Endometrial microvascular endothelial cells (primary cell): ENCODE measurements around the gene TLR3. TPM values are rescaled to one million over a fixed set of nuclear protein-coding genes. Genes with fewer than 3 reads are reported as not detected.

ENCODE experiments used
- in situ Hi-C: cut with HindIII; loops from 2 replicates; pipeline ENCODE4 v1.10.0; 2017; ENCODE audit warnings: low sequenced_read_pairs, low pct_unique_long_range_greater_than_20kb; ENCODE audit errors: inconsistent ontology term
- total RNA-seq: library from RNA; depleted of rRNA; stranded (reverse); fragments of >200 nt; gene quantifications from one replicate; pipeline ENCODE4 v1.2.3, GENCODE V29; 2015; ENCODE audit errors: inconsistent ontology term

Gene TLR3
- total RNA-seq, 1 donor from 2014 or later = 10.7 TPM

GRCh38 chr4:186092296-186092695 lies 23.3 kb downstream of the TLR3 start:
- in situ Hi-C loops = no loop called here

DNA sequence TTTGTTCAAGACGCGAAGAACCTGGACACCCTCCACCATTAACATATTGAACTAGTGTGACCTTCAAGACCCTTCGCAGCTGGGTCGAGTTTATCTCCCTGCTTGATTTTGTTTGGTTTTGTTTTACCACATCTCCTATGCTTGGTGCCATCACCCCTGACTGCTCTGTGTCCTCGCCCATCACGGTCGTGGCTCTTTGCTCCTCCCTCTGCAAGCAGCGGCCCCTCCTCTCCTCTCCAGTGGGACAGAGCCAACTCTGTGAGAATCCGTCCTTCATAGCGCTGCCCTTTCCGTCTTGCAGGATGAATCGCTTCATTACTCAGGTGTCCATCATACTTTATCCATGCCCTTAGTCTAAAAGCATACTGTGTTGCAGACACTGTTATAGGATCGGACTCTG lies 26.4 kb downstream of the TLR3 start:
- in situ Hi-C loops = no loop called here

GRCh38 chr4:186096681-186097165 lies 27.8 kb downstream of the TLR3 start:
- in situ Hi-C loops = no loop called here

DNA sequence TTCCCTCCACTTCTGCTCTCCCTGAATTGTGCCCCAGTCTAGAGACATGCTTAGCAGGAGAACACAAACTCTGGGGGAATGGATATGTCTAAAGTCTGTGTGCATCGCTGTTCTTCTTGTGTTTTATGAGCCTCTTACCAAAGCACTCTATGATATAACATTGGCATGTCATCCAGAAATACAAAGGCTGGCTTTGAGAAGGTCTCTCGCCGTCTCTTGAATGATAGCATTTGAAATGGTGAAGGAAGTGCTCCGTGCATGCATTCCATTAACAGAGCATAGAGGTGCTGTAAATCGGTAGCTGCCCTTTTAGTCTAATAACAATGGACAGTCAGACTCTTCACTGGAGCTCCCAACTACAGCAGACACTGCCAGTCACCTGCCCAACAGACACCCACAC lies 28.4 kb downstream of the TLR3 start:
- in situ Hi-C loops = no loop called here

DNA sequence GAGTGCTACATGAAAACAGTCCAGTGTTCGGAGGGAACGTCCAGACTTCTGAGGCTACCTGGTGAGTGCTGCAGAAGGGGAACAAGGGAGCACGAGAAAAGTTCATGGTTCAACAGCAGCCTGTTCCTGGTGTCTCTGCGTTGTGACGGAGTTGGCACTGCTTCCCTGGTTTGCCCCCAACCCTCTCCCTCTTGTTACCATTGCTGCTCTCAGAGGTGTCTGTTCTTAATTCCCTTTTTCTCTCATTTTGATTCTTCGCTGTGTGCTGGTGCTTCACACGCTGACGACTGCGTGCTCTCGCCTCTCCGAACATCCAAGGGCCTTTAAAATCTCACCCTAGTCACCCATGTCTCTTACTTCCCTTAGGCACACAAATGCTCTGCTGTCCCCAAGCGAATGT lies 34.0 kb downstream of the TLR3 start:
- in situ Hi-C loops = no loop called here

- in situ Hi-C loops = no loop called here
Observed at GRCh38 chr4:186104114-186104889, 35.3 kb downstream of the TLR3 start, which contains the start of gene FAM149A. Gene FAM149A, plus strand, starts transcription at chr4:186104704.

DNA sequence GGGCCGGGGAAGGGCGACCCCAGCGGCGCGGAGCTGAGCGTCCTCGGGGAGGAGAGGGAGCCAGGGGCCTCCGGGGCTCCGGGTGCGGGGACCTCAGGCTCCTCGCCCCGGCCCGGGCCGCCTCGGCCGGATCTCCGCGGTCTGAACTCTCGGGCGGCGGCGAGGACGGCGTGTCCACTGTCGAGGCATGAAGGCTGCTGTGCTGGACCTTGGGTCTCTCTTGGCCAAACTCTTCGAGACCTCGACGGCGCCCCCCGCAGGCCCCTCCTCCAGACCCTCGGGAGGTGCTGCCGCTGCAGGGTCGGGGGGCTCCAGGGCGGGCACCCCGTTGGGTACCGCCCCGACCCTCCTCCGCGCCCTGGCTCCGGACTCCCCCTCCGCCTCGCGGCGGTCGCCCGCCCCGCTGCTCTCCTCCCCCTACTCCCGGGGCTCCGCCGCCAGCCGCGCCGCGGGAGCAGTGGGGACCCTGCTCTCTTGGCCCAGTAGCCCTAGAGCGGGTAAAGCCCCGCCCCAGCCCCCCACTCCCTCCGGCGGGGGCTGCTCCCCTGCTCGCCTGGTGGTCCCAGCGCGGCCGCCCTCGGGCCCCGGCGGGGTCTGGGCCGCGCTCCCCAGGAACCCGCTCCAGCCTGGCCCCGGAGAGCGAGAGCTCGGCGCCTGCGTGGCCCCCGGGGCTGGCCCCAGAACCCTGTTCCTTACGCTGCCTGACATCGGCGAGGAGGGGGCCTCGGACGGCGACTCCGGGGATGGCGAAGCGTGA lies 36.1 kb downstream of the TLR3 start:
- in situ Hi-C loops = no loop called here

- in situ Hi-C loops = no loop called here
Observed at GRCh38 chr4:186105647-186106321, 36.8 kb downstream of the TLR3 start.

- in situ Hi-C loops = no loop called here
Observed at GRCh38 chr4:186107947-186108346, 39.0 kb downstream of the TLR3 start.

GRCh38 chr4:186108391-186108790 lies 39.4 kb downstream of the TLR3 start:
- in situ Hi-C loops = no loop called here

- in situ Hi-C loops = no loop called here
Observed at GRCh38 chr4:186109245-186109644, 40.3 kb downstream of the TLR3 start.

- in situ Hi-C loops = no loop called here
Observed at GRCh38 chr4:186116697-186117096, 47.7 kb downstream of the TLR3 start.

- in situ Hi-C loops = no loop called here
Observed at GRCh38 chr4:186118582-186118981, 49.6 kb downstream of the TLR3 start.

DNA sequence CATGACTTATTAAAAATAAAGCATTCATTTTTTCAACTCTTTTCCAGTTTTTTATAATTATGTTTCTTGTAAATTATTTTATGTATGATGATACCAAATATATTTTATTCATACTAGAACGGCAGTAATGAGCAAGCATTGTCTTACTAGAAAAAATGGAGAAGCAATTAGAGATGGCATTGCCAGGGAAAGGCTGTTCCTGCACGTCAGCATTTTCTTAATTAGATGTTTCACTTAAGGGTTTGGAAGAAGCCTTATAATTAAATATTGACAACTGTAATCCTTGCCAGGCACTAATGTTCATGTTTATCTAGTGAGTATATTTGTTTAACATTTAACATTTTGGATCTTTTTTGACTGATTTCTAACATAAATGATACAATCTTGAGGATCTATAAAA lies 52.1 kb downstream of the TLR3 start:
- in situ Hi-C loops = no loop called here

GRCh38 chr4:186128842-186129241 lies 59.9 kb downstream of the TLR3 start:
- in situ Hi-C loops = no loop called here

- in situ Hi-C loops = no loop called here
Observed at GRCh38 chr4:186131935-186132334, 63.0 kb downstream of the TLR3 start.

DNA sequence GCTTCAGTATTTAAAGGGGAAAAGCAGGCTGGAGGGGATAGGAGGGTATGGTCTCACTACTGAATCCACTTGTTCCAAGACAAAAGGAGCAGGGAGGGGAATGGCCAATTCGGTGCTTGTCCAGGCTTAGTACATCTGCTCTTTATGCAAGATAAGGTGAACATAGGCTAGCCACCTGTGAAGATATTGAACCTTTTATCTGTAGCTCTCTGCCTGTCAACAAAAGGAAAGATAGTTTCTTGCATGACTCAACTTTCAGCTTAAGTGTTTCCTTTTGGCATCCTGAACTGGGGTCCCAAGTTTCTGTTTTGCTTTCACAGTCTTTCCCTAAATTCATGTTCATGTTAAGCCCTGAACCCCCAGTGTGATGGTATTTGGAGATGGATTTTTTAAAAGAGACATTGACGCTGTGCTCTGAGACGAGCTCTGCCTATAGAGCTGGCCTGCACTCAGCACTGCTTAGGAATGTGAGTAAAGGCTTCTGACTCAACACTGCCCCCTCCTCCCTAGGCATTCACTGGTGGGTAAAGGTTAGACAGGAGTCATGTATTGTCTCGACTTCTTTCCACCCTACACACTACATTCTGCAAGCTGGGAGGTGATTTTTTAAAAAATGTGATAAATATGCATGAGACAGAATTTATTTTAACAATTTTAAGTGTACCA lies 63.8 kb downstream of the TLR3 start:
- in situ Hi-C loops = no loop called here

- in situ Hi-C loops = no loop called here
Observed at GRCh38 chr4:186134257-186134656, 65.3 kb downstream of the TLR3 start.

DNA sequence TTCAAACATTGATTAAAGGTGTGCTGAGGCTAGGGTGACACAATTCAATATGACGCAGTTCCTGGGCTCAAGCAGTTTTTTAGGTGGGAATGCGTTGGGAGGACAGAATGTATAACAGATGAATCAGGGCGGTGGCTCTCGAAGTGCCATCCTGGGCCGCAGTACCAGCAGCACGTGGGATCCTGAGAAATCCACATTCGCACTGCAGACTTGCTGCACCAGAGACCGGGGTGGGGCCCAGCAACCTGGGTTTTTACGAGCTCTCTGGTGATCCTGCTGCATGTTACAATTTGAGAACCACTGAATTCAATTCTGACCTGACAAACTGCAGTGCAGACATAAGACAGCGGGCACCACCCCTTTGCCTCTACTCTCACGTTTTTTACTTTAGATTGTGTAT lies 65.9 kb downstream of the TLR3 start:
- in situ Hi-C loops = no loop called here
